Vagina (tissue), 2 donors: ENCODE results near the gene IL17D. TPM values are rescaled to one million over a fixed set of nuclear protein-coding genes. Genes with fewer than 3 reads are reported as not detected.

Source experiments
- DNase-seq, 2 donors: peaks; one replicate each; pipeline ENCODE4 v3.0.0-alpha.2; 2017; ENCODE audit errors: extremely low spot score in 2 of 2
- H3K27ac ChIP-seq: fragments of 200-600 bp; sonication (generic); one replicate; pipeline ENCODE4 v1.5.1; 2019
- H3K27me3 ChIP-seq: fragments of 200-600 bp; sonication (generic); one replicate; pipeline ENCODE4 v1.5.1; 2019
- H3K36me3 ChIP-seq, 2 donors: fragments of 200-600 bp; sonication (generic); one replicate each; pipeline ENCODE4 v1.5.1; 2017 to 2019
- H3K4me1 ChIP-seq: fragments of 200-600 bp; sonication (generic); one replicate; pipeline ENCODE4 v1.5.1; 2019
- H3K4me3 ChIP-seq, 2 donors: fragments of 200-600 bp; sonication (generic); 1 replicate in 1 of 2; 2 replicates in 1 of 2; pipeline ENCODE4 v1.5.1; 2016 to 2019
- H3K9me3 ChIP-seq: fragments of 200-600 bp; sonication (generic); one replicate; pipeline ENCODE4 v1.5.1; 2019
- POLR2A ChIP-seq, 2 donors: fragments of 450-650 bp; IDR thresholded peaks; one replicate each; pipeline ENCODE4 v1.6.1; 2017; ENCODE audit warnings: antibody characterized with exemption in 2 of 2, mild to moderate bottlenecking in 2 of 2, moderate library complexity in 2 of 2
- POLR2AphosphoS5 ChIP-seq, 2 donors: sonication (generic); formaldehyde crosslinking; IDR thresholded peaks; one replicate each; pipeline ENCODE4 v1.9.0; 2017; ENCODE audit warnings: antibody characterized with exemption in 2 of 2, mild to moderate bottlenecking in 2 of 2, low read depth in 1 of 2; ENCODE audit not compliant: insufficient read depth in 1 of 2
- intact Hi-C: fragments of 100-400 bp; cut with DNase I; formaldehyde crosslinking; loops from one replicate; pipeline ENCODE4 v1.15.1; 2023
- total RNA-seq: library from RNA; depleted of rRNA; stranded (reverse); fragments of >200 nt; gene quantifications from one replicate; pipeline ENCODE4 v1.2.3, GENCODE V29; 2016
- TF ChIP-seq, protein P1 (sequence below), 3 experiments: fragments of 450-650 bp in 2 of 3; fragments of 200-600 bp in 1 of 3; sonication (generic) in 1 of 3; IDR thresholded peaks; one replicate each; pipeline ENCODE4 v1.5.1; 2017 to 2019; ENCODE audit warnings: antibody characterized with exemption in 3 of 3, mild to moderate bottlenecking in 2 of 3, moderate library complexity in 2 of 3

The IL17D gene
- total RNA-seq, 1 donor from 2014 or later: 3.7 TPM

DNA sequence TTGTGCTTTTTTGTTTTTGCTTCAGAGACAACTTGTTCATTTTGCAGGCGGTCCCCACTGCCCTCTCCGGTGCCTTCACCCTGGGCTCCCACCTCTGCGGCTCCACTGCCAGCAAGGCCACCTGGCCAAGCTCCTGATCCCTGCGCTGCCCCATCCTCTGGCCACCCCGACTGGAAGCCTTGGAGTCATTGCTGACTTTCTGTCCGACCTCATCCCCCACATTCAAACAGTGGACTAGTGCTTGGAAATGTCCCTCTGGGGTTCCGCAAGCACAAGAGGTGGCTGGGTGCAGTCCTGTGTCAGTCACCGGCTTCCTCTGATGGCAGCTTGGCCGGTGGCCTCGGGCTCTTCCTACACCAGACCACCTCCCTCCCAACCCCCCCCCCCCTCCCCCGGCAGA, 17.0 kb downstream of the IL17D start:
- TF ChIP-seq, protein P1, sequence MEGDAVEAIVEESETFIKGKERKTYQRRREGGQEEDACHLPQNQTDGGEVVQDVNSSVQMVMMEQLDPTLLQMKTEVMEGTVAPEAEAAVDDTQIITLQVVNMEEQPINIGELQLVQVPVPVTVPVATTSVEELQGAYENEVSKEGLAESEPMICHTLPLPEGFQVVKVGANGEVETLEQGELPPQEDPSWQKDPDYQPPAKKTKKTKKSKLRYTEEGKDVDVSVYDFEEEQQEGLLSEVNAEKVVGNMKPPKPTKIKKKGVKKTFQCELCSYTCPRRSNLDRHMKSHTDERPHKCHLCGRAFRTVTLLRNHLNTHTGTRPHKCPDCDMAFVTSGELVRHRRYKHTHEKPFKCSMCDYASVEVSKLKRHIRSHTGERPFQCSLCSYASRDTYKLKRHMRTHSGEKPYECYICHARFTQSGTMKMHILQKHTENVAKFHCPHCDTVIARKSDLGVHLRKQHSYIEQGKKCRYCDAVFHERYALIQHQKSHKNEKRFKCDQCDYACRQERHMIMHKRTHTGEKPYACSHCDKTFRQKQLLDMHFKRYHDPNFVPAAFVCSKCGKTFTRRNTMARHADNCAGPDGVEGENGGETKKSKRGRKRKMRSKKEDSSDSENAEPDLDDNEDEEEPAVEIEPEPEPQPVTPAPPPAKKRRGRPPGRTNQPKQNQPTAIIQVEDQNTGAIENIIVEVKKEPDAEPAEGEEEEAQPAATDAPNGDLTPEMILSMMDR (IDR thresholded peaks at IDR 0.05): no peak
- TF ChIP-seq POLR2AphosphoS5 (IDR thresholded peaks at IDR 0.05; ENCODE audit: insufficient read depth in 1 of 2, low read depth in 1 of 2): no peak
- TF ChIP-seq POLR2A (IDR thresholded peaks at IDR 0.05): no peak
- H3K36me3 ChIP-seq: no peaks in the 10 kb centered on the region
- intact Hi-C loops: no loop called here
- peaks cover 13% of the 10 kb centered on the region for H3K4me1 ChIP-seq
- no peak overlapping the region for H3K27ac ChIP-seq
- no peak overlapping the region for H3K4me3 ChIP-seq
- no peaks in the 10 kb centered on the region for H3K9me3 ChIP-seq
- H3K27me3 ChIP-seq: no peaks in the 10 kb centered on the region
- no peak for DNase-seq

DNA sequence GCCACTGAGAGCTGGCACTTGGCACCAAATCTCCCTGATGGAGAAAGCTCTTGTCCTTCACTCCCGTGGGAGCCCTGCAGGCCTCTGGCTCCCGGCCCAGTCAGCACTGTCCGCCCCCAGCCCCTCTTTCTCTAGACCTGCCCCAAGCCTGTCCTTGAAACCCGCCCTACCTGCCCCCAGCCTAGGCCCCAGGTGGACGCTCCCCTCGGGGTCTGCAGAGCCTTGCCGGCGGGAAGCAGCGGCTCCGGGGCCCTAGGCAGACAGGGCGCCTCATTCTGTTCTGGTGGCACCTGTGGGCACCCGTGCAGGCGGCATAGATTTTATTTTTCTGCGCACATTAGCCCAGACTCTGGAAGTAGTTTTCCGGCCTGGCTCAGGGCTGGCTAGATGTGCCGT, 17.6 kb downstream of the IL17D start:
- Histone ChIP-seq H3K4me3 (peak overlapping the region in 1 of 2 donors; percentile 32), H3K4me1 (peaks cover 13% of the 10 kb centered on the region), H3K36me3 (no peaks in the 10 kb centered on the region), H3K27me3 (no peaks in the 10 kb centered on the region), H3K27ac (no peak overlapping the region), H3K9me3 (no peaks in the 10 kb centered on the region)
- TF ChIP-seq, protein P1 (IDR thresholded peaks at IDR 0.05): no peak
- TF ChIP-seq POLR2AphosphoS5 (IDR thresholded peaks at IDR 0.05; ENCODE audit: insufficient read depth in 1 of 2, low read depth in 1 of 2) (no peak), POLR2A (IDR thresholded peaks at IDR 0.05) (no peak)
- DNase-seq: no peak
- intact Hi-C loops: no loop called here

DNA sequence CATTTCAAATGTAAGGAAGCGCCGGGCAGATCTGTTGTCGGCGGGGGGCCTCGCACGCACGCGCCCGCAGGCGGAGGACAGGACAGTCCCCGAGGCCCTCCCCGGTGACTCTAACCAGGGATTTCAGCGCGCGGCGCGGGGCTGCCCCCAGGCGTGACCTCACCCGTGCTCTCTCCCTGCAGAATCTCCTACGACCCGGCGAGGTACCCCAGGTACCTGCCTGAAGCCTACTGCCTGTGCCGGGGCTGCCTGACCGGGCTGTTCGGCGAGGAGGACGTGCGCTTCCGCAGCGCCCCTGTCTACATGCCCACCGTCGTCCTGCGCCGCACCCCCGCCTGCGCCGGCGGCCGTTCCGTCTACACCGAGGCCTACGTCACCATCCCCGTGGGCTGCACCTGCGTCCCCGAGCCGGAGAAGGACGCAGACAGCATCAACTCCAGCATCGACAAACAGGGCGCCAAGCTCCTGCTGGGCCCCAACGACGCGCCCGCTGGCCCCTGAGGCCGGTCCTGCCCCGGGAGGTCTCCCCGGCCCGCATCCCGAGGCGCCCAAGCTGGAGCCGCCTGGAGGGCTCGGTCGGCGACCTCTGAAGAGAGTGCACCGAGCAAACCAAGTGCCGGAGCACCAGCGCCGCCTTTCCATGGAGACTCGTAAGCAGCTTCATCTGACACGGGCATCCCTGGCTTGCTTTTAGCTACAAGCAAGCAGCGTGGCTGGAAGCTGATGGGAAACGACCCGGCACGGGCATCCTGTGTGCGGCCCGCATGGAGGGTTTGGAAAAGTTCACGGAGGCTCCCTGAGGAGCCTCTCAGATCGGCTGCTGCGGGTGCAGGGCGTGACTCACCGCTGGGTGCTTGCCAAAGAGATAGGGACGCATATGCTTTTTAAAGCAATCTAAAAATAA, 18.2 kb downstream of the IL17D start:
- Histone ChIP-seq H3K9me3 (no peaks in the 10 kb centered on the region), H3K27ac (no peak overlapping the region), H3K4me1 (peaks cover 13% of the 10 kb centered on the region), H3K27me3 (no peaks in the 10 kb centered on the region), H3K4me3 (peak overlapping the region; percentile 32 to 45), H3K36me3 (no peaks in the 10 kb centered on the region)
- intact Hi-C loops: no loop called here
- DNase-seq: no peak
- no peak for TF ChIP-seq POLR2AphosphoS5 (IDR thresholded peaks at IDR 0.05; ENCODE audit: insufficient read depth in 1 of 2, low read depth in 1 of 2)
- TF ChIP-seq POLR2A (IDR thresholded peaks at IDR 0.05): no peak
- TF ChIP-seq, protein P1 (IDR thresholded peaks at IDR 0.05): no peak

DNA sequence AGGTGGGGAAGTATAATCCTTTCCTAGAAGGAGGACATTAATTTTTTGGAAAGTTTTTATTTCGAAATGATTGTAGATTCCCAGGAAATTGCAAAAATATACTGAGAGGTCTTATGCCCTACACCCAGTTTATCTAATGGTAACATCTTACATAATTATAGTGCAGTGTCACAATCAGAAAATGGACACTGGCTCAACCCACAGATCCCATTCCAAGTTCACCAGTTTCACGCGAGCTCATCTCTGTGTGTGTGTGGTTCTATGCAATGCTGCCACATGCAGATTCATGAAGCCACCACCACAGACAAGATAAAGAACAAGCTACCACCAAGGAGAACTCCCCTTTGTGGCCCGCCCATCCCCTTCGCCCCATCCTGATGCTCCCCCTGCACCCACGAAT, 24.4 kb downstream of the IL17D start:
- H3K27ac ChIP-seq: no peak overlapping the region
- no peaks in the 10 kb centered on the region for H3K9me3 ChIP-seq
- H3K27me3 ChIP-seq: no peaks in the 10 kb centered on the region
- peaks cover 0 to 5% of the 10 kb centered on the region in 2 donors for H3K36me3 ChIP-seq
- intact Hi-C loops: no loop called here
- no peaks in the 10 kb centered on the region for H3K4me1 ChIP-seq
- TF ChIP-seq POLR2A (IDR thresholded peaks at IDR 0.05) (no peak), POLR2AphosphoS5 (IDR thresholded peaks at IDR 0.05; ENCODE audit: insufficient read depth in 1 of 2, low read depth in 1 of 2) (no peak)
- TF ChIP-seq, protein P1 (IDR thresholded peaks at IDR 0.05): no peak
- DNase-seq: no peak
- no peak overlapping the region for H3K4me3 ChIP-seq
